Activated CD4-positive, alpha-beta T cell treated with anti-CD3 and anti-CD28 coated beads for 24 hours (primary cell): ENCODE data around the gene SLC25A22.
A peak's percentile ranks its signal among the peaks of the same experiment; 100 is the strongest.

Experiments used
- DNase-seq, 2 donors: peaks; one replicate each; pipeline ENCODE4 v3.0.0-alpha.2; 2020; ENCODE audit warnings: low read depth in 2 of 2

The SLC25A22 gene

GRCh38 chr11:798093-798713 lies at the start of gene SLC25A22:
SLC25A22 (minus strand) TSS chr11:798281; CDS start chr11:795006, 3,275 bp downstream.
- DNase-seq: peak; percentile 80 to 82

GRCh38 chr11:847876-848275 lies 49.8 kb upstream of the SLC25A22 start:
- no peak for DNase-seq

DNA sequence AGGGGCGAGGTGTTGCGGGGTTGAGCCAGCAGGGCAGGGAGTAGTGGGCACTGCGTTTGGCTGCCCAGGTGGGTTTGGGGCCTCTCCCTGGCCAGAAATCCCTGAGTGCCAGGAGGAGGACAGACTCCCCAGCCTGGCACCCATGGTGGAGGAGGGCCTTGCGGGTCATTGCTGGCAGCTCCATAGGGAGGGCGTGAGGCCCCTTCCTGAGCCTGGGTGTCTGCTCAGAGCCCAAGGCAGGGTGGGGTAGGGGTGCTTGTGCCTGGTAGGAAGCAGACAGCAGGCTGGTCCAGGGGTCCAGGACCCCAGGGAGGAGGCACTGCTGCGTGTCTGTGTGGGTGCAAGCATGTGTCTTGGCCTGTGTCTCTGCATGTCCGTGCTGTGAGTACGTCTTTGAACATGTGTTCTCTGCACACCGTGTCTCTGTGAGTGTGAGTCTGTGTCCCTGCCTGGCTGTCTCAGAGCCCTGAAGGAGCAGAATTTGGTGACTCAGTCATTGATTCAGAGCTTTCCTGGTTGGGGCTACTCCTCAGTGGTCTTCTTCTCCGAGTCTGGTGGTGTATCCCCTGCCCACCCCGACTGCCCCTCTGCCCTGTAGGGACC lies 48.5 kb upstream of the SLC25A22 start:
- no peak for DNase-seq

DNA sequence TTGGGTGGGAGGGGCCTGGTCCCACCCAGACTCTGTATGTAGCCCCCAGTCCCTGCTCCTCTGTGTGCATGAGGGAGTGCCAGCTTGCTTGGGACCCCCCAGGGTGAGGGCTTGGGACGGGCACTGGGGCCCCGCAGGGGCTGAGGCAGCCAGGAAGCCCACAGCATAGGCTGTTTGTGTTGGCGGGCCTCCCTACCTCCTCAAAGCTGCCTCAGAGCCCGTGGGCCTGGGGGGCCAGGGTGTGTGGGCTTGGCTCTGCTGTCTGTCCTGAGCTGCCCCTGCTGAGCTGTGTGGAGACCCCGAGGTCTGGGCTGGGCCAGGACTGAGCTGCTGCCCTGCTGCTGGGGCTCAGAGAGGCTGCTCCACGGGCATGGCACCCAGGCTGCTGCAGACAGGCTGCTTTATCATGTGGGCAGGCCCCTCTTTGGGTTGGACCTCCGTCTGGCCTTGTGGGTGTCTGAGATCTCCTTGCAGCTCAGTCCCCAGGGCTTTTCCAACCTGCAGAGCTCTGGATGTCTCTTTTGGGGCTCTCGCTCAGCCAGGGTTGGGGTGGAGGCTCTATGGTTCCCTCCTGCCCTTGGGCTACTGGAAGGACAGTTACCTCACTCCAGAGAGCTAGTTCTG lies 47.9 kb upstream of the SLC25A22 start:
- no peak for DNase-seq

DNA sequence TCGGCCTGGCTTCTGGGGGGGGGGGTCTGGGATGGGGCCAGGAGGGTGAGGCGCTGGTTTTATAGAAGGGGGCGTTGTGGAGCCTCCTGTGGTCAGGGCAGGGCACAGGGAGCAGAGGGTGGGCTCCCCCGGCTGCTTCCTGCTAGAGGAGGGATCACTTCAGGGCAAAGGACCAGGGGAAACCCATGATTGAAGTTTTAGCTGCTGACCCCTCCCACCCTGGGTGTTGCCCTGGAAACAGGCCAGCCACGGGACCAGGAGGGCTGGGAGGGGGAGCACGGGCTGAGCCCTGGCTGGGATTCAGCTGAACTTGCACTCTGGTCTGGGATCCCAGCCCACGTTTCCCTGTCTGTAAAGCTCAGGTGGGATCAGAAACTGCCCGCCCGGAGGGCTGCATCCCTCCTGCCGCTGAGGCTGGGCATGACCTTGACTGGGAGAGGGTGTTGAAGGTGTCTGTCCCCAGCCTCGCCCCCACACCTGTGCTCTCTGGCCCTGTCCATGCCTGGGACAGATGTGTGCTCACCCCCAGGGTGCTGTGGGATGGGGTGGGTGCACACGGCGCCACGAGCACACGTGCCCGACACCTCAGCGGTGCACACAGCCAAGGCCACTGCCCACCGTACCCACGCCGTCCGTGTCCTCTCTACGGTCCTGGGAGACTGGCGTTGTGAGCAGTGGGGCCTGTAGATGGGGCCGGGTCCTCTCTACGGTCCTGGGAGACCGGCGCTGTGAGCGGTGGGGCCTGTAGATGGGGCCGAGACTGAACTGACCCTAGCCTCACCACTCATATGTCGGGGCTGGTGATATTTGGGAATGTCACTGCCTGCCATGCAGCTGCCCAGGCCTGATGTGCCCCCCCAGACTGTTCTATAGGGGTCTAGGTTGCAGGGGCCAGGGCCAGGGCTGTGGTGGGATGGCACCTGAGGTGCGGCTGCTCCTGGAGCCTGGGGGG lies 46.9 kb upstream of the SLC25A22 start:
- DNase-seq: no peak

- no peak for DNase-seq
Measured at GRCh38 chr11:843818-844692, 46.0 kb upstream of the SLC25A22 start.

- no peak for DNase-seq
Measured at GRCh38 chr11:843086-843734, 45.1 kb upstream of the SLC25A22 start.

GRCh38 chr11:842370-843002 lies 44.4 kb upstream of the SLC25A22 start, which contains the start of the genes POLR2L and TSPAN4:
POLR2L (minus strand) TSS chr11:842529; CDS start chr11:842508, 21 bp downstream.
TSPAN4 (plus strand) TSS chr11:842852; CDS start chr11:850305, 7,453 bp downstream.
- DNase-seq: peak; percentile 82 to 83

DNA sequence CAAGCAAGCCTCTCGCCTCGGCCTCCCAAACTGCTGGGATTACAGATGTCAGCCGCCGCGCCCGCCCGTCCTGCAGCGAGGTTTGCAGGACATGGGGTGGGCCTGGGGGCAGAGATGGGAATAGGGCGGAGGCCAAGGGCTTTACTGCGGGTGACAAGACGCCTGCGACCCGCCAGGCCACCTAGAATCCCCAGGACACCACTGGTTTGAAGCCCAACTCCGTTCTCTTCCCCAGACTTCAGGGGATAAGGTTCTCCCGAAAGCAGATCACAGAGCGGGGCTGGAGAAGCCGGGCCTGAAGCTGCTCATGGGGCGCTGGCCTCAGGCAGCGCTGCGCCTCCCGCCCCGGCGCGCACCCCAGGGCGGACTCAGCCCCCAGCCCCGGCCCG lies 43.9 kb upstream of the SLC25A22 start:
- DNase-seq: no peak

DNA sequence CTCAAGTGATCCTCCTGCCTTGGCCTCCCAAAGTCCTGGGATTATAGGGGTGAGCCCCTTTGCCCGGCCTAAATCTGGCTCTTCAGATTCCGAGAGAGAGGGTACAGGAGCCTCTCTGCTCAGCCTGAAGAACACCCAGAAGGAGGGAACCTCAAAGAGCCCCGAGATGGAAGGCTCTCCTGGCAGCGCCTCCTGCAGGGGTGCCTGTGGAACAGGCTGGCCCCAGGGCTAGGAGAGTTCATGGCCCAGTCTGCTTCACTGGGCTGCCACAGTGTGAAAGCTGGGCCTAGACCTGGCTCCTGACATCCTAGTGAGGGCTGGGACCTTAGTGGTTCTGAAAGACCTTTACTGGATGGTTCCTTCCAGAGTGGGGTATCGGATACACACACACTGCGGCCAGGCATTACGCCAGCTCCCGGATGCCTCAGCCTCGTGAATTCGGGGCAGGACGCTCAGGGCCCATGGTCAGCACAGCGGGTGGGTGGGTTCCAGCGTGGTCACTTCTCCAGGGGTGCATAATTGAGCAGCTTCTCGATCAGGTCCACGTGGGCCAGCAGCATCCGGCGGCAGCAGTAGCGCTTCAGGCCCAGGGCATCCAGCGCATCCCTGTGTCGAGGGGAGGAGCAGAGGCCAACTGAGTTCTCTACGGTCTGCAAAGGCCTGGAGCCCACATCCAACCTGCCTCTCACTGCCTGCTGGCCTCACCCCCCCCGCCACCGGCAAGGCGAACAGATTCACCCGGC lies 42.0 kb upstream of the SLC25A22 start:
- DNase-seq: no peak

GRCh38 chr11:839280-839623 lies 41.2 kb upstream of the SLC25A22 start:
- DNase-seq: no peak

DNA sequence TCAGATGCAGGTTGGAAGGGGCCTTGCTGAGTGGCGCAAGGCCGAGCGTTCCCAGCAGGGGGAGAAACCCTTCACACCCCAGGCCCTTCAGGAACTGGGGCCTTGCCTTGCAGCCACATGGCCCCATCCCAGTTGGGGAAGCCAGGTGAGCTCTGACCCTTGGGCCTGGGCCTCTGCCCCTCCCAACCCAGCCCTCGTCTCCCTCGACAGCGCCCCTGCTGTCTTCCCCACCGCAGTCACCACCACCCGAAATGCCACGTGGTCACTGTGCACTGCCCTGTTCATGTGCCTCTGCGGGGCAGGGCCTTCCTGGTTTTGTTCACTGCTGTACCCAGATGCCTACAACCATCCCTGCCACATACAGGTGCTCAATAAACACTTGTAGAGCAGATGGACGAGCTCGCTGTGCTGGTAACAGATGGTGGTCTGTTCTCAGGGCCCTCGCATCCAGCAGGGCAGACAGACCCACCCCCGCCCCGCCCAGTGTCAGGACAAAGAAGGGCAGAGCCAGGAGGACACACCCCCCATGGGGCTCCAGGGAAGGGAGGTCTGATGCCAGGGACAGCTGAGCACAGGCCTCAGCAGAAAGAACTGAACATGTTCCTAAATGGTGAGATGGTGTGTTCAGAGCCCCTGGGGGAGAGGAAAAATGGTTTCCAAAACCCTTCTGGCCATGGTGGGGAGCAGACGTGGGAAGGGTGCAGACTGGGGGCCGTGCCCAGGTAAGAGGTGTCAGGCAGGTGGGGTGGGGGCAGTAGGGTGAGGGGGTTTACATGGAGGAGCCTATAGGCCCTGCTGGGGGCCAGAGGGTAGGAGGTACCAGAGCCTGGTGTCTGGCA lies 40.6 kb upstream of the SLC25A22 start:
- DNase-seq: no peak

GRCh38 chr11:837990-838307 lies 39.9 kb upstream of the SLC25A22 start:
- no peak for DNase-seq

- DNase-seq: no peak
Measured at GRCh38 chr11:837189-837989, 39.3 kb upstream of the SLC25A22 start.

GRCh38 chr11:836700-837099 lies 38.6 kb upstream of the SLC25A22 start:
- no peak for DNase-seq

DNA sequence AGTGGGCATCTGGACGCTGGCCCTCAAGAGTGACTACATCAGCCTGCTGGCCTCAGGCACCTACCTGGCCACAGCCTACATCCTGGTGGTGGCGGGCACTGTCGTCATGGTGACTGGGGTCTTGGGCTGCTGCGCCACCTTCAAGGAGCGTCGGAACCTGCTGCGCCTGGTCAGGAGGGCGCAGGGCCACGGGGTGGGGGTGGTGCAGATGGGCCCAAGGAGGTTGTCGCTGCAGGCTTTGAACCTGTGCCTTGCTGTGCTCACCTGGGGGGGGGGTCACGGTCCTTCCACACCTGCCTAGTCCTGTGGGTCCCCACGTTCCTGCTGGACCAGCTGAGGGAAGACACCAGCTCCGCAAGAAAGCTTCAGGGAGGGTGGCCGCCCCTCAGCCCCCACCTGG lies 38.2 kb upstream of the SLC25A22 start:
- no peak for DNase-seq

GRCh38 chr11:834371-835316 lies 36.6 kb upstream of the SLC25A22 start:
- no peak for DNase-seq
